HepG2 (cell line): ENCODE data around the gene NT5DC1. TPM values are rescaled to one million over a fixed set of nuclear protein-coding genes. Genes with fewer than 3 reads are reported as not detected.

ENCODE experiments used
- BORCS8-MEF2B ChIP-seq: sonication (generic); formaldehyde crosslinking; IDR thresholded peaks from 2 replicates; pipeline ENCODE4 v1.8.0; 2022; ENCODE audit warnings: mild to moderate bottlenecking, missing genetic modification reagents
- CEBPB ChIP-seq: IDR thresholded peaks from 2 replicates; pipeline ENCODE4 v1.6.1; 2011; ENCODE audit warnings: low read depth, low read length, improper control_type of control experiment, borderline replicate concordance
- CREB1 ChIP-seq, 2 experiments: fragments of 450-650 bp in 1 of 2; IDR thresholded peaks; 2 replicates each; pipeline ENCODE4 v1.6.1; 2016 to 2017; ENCODE audit warnings: control low read depth in 1 of 2, mild to moderate bottlenecking in 1 of 2, missing compliant biosample characterization in 1 of 2, missing genetic modification characterization in 1 of 2
- DRAP1 ChIP-seq: IDR thresholded peaks from 2 replicates; pipeline ENCODE4 v1.6.1; 2016; ENCODE audit warnings: missing genetic modification reagents, missing compliant biosample characterization
- HHEX ChIP-seq: IDR thresholded peaks from 2 replicates; pipeline ENCODE4 v1.6.1; 2016; ENCODE audit warnings: control low read depth
- HNF1A ChIP-seq, 2 experiments: sonication (generic) in 1 of 2; formaldehyde crosslinking in 1 of 2; IDR thresholded peaks; 2 replicates each; pipeline versions ENCODE4 v1.4.0 to v1.6.1; 2016 to 2020; ENCODE audit warnings: borderline replicate concordance in 1 of 2, low read depth in 1 of 2, mild to moderate bottlenecking in 1 of 2, missing genetic modification reagents in 1 of 2
- HNRNPH1 ChIP-seq: fragments of 200-400 bp; formaldehyde crosslinking; optimal IDR thresholded peaks from 2 replicates; pipeline ENCODE3; 2017; ENCODE audit warnings: mild to moderate bottlenecking, low read depth, low read length
- KAT7 ChIP-seq: IDR thresholded peaks from 2 replicates; pipeline ENCODE4 v1.6.1; 2018; ENCODE audit warnings: borderline replicate concordance, missing compliant biosample characterization
- KDM6A ChIP-seq: IDR thresholded peaks from 2 replicates; pipeline ENCODE4 v1.6.1; 2016; ENCODE audit warnings: low read depth
- KLF16 ChIP-seq, 2 experiments: sonication (generic) in 1 of 2; formaldehyde crosslinking in 1 of 2; IDR thresholded peaks; 2 replicates each; pipeline versions ENCODE4 v1.6.1 to v1.8.0; 2016 to 2023; ENCODE audit warnings: missing genetic modification reagents in 2 of 2, missing compliant biosample characterization in 1 of 2
- MED8 ChIP-seq: sonication (generic); formaldehyde crosslinking; IDR thresholded peaks from 2 replicates; pipeline ENCODE4 v1.8.1; 2023; ENCODE audit warnings: mild to moderate bottlenecking, missing genetic modification reagents; ENCODE audit not compliant: insufficient replicate concordance
- MTA1 ChIP-seq: sonication (generic); formaldehyde crosslinking; IDR thresholded peaks from 2 replicates; pipeline ENCODE4 v1.4.0; 2020; ENCODE audit warnings: missing genetic modification reagents, mild to moderate bottlenecking, borderline replicate concordance
- NONO ChIP-seq, 2 experiments: fragments of 450-650 bp in 1 of 2; sonication (generic) in 1 of 2; formaldehyde crosslinking in 1 of 2; IDR thresholded peaks in 1 of 2; conservative IDR thresholded peaks in 1 of 2; 2 replicates each; pipeline versions ENCODE4 v1.6.1 to v1.8.0; 2017 to 2022; ENCODE audit warnings: mild to moderate bottlenecking in 1 of 2, missing genetic modification reagents in 1 of 2, moderate library complexity in 1 of 2
- SKIL ChIP-seq: sonication (generic); formaldehyde crosslinking; IDR thresholded peaks from 2 replicates; pipeline ENCODE4 v1.8.0; 2022; ENCODE audit warnings: missing genetic modification reagents, mild to moderate bottlenecking, moderate library complexity, borderline replicate concordance
- SMAD3 ChIP-seq: sonication (generic); formaldehyde crosslinking; IDR thresholded peaks from 2 replicates; pipeline ENCODE4 v1.4.0; 2020; ENCODE audit warnings: missing genetic modification reagents
- TFAP4 ChIP-seq: sonication (generic); IDR thresholded peaks from 2 replicates; pipeline ENCODE4 v1.6.1; 2016; ENCODE audit warnings: low read depth, borderline replicate concordance
- ZNF430 ChIP-seq: sonication (generic); formaldehyde crosslinking; IDR thresholded peaks from 2 replicates; pipeline ENCODE4 v1.9.0; 2021; ENCODE audit warnings: mild to moderate bottlenecking, missing genetic modification reagents
- ZNF556 ChIP-seq: sonication (generic); formaldehyde crosslinking; IDR thresholded peaks from 2 replicates; pipeline ENCODE4 v1.4.0; 2020; ENCODE audit warnings: mild to moderate bottlenecking, missing genetic modification reagents, borderline replicate concordance
- polyA plus RNA-seq, 8 experiments: library from polyadenylated mRNA; depleted of rRNA in 3 of 8; stranded (reverse) in 7 of 8; unstranded in 1 of 8; fragments of >200 nt; fragmentation: Illumina TruSeq in 4 of 8; extraction: Trizol in 4 of 8; gene quantifications; 2 replicates each; pipeline versions ENCODE4 v1.2.1 to v1.2.3, GENCODE V29; 2011 to 2016; ENCODE audit warnings: low read depth in 4 of 8, missing spikeins in 1 of 8, mixed read lengths in 1 of 8; ENCODE audit not compliant: insufficient read depth in 1 of 8
- total RNA-seq, 5 experiments: library from RNA; depleted of rRNA; stranded (reverse); fragments of >200 nt; fragmentation: Illumina TruSeq; extraction: Trizol; gene quantifications; 2 replicates each; pipeline ENCODE4 v1.2.3, GENCODE V29; 2016; ENCODE audit warnings: low read depth in 1 of 5

The NT5DC1 gene
- total and polyA plus RNA-seq, 2 of the 13 experiments (the other 11 are each of a cell fraction or from before 2014, with no cell fraction given) = 27.0 to 56.1 TPM

- TF ChIP-seq NONO (IDR thresholded peaks at IDR 0.05) = no peak
- TF ChIP-seq NONO (CRISPR knock-in tag; conservative IDR thresholded peaks at IDR 0.05) = no peak
- TF ChIP-seq CEBPB = no peak
- no peak for TF ChIP-seq ZNF430 (CRISPR knock-in tag)
- TF ChIP-seq HNRNPH1 = no peak
- no peak for TF ChIP-seq KDM6A (CRISPR knock-in tag)
- peak; percentile 55; the same call in 1 of the 2 replicates for TF ChIP-seq TFAP4
- TF ChIP-seq CREB1 (IDR thresholded peaks at IDR 0.05) = no peak
- no peak for TF ChIP-seq CREB1 (CRISPR knock-in tag; IDR thresholded peaks at IDR 0.05)
- TF ChIP-seq HHEX (CRISPR knock-in tag) = 0 out of 2 replicates have a peak, but pooled peaks have one; percentile 10
- no peak for TF ChIP-seq BORCS8-MEF2B
- TF ChIP-seq HNF1A (IDR thresholded peaks at IDR 0.05; ENCODE audit: low read depth) = no peak
- 0 out of 2 replicates have a peak, but pooled peaks have one; percentile 4 for TF ChIP-seq HNF1A (CRISPR knock-in tag; IDR thresholded peaks at IDR 0.05; ENCODE audit: borderline replicate concordance)
- no peak for TF ChIP-seq KAT7 (CRISPR knock-in tag)
- TF ChIP-seq SKIL (CRISPR knock-in tag) = no peak
- no peak; the same call in 1 of the 2 replicates for TF ChIP-seq ZNF556 (CRISPR knock-in tag)
- TF ChIP-seq KLF16 (CRISPR knock-in tag; IDR thresholded peaks at IDR 0.05) = peak in 1 of 2 experiments; percentile 30; a peak in 1 of 4 replicates
- no peak for TF ChIP-seq DRAP1 (CRISPR knock-in tag)
- TF ChIP-seq MTA1 (CRISPR knock-in tag) = no peak
- TF ChIP-seq MED8 (CRISPR knock-in tag) = no peak
- no peak for TF ChIP-seq SMAD3
Measured at GRCh38 chr6:116278854-116279231, 178.2 kb downstream of the NT5DC1 start (continued).
